AG09319 (cell line): ENCODE measurements around the gene SLC24A4.

ENCODE experiments used
- DNase-seq: peaks from one replicate; pipeline ENCODE4 v3.0.0-alpha.2; 2010; ENCODE audit warnings: low read depth; ENCODE audit errors: extremely low read depth
- CTCF ChIP-seq: IDR thresholded peaks from 2 replicates; pipeline ENCODE4 v1.5.1; 2011; ENCODE audit warnings: low read depth, mild to moderate bottlenecking, inconsistent platforms, low read length, moderate library complexity

SLC24A4 gene

DNA sequence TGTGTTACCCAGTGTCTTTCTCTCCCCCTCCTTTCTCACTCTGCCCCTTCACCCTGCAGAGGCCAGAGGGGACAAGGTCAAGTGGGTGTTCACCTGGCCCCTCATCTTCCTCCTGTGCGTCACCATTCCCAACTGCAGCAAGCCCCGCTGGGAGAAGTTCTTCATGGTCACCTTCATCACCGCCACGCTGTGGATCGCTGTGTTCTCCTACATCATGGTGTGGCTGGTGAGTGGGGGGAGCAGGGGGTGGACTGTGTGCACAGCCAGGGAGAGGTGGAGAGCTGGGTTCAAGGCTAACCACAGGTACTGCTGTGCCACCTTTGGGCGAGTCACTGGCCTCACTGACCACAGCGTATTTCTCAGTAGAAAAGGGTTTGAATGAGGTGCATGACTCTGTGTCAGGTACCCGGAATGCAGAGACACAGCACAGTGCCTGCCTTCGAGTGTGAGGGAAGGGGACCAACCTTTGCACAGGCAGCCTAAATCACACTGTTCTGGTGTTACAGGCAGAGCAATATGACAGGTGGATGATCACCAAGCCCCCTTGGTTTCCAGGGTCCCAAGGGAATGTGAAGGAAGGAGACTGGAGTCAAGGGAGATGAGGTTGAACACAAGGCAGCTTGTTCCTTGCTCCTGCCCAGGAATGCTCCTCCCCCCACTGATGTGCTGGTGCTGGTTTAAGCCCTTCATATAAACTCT is 159.8 kb downstream of the SLC24A4 start:
- no peak for DNase-seq
- no peak for TF ChIP-seq CTCF

DNA sequence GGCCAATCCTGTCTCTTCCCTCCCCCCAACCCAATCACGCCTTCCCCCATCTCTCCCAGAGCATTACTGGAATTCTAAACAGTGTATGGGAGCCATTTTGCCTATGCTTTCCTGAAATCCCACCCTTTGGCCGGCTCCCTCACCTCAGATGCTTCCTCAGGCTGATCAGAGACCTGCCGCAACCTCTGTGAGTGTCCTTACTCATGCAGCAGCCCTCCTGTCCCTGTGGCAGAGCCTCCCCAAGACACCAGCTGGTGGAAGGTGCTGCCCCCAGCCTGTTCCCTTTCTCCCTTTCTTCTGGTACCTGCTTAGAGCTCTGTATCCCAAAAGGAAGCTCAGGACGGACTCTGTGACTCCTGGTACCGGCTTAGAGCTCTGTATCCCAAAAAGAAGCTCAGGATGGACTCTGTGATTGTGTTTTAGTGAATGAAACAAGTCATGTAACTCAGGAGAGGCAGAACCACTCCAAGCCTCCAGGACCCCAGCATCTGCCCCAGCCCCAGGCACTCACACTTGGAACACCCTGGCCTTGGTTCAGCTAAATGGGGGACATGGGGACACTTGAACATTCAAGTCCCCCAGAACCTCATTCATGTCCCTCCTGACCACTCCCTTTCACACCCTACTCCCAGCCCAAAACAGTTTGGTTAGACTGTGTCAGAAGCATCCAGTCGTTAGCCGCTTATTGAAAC is 161.3 kb downstream of the SLC24A4 start:
- DNase-seq = no peak
- TF ChIP-seq CTCF = no peak

DNA sequence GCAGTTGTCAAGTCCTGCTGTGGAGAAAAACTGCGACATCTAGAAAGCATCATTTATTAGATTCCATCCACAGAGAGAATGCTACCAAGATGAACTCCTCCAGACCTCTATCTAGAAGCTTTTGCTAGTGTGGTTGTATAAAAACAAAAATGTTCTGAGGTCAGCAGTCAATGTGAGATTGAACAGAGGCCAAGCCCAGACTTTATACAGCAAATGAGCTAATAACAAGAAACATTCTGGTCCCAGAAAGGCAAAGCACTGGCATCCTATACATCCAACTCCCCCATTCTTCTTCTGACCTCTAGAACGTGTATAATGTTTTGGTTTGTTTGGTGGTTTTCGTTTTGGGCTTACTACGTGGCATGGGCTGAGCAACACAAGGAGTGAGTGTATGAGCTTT is 163.9 kb downstream of the SLC24A4 start:
- no peak for DNase-seq

DNA sequence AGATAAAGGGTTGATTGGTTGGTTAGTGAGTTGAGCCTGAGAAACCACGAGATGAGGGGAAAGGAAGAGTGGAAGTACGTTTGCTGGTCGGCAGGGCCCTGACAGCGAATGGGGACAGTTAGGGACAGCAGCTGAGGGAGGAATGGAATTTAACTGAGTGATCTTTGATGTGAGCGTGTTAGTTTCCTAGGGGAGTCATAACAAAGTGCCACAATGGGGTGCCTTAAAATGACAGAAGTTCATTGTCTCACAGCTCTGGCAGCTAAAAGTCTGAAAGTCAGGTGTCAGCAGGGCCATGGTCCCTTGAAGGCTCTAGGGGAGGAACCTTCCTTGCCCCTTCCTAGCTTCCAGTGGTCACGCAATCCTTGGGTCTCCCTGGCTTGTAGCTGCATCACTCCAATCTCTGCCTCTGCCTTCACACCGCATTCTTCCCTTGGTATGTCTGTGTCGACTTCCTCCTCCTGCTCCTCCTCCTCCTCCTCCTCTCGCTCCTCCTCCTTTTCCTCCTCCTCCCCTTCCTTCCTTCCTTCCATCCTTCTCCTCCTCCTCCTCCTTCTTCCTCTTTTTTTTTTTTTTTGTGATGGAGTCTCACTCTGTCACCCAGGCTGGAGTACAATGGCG is 164.7 kb downstream of the SLC24A4 start:
- DNase-seq = no peak
- no peak for TF ChIP-seq CTCF

More for the DNA sequence above, 163.9 kb downstream of the SLC24A4 start:
- no peak for TF ChIP-seq CTCF

- no peak for TF ChIP-seq CTCF
- DNase-seq = no peak
Measured at GRCh38 chr14:92489394-92490238, 166.7 kb downstream of the SLC24A4 start.

DNA sequence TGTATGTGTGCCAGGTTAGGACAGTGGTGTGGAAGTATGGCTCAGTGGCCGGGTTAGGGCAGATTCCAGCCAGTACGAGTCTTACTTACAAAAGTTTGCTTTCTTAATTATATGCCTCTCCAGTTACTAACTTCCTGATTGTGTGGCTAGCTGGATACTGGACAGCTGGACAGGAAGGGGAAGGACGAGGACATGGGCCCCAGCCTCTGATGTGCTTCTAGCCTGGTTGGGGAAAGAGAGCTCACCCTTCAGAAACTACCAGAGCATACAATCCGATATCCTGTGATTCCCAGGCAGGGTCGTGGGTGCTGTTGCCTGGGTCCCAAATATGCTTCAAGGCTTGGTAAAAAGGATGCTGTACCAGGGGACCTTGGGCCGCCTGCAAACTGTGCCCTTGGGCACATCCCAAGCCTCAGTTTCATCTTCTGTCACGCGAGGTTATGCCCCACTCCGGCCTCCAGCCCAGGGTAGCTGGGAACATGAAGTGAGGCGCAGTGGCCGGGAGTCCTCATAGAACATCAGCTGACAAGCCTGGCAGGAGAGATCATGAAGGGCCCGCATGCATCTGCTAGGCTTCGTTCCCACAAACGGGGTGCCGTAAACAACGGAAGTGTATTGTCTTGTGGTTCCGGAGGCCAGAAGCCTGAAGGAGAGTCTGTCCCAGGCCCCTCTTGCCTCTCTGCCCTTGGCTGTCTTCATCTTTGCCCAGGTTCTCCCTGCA is 167.4 kb downstream of the SLC24A4 start:
- TF ChIP-seq CTCF = no peak
- no peak for DNase-seq
